Jurkat, Clone E6-1 (cell line): Measurements from ENCODE around the gene MIOS.
A peak's percentile ranks its signal among the peaks of the same experiment; 100 is the strongest.
"Not testable (repeated sequence)": the region's sequence is repeated elsewhere in the genome, so short reads cannot be mapped to it uniquely, and the experiment has no call there.

Source experiments
- DNase-seq: peaks from one replicate; pipeline ENCODE4 v3.0.0-alpha.2; 2011; ENCODE audit warnings: low read depth, low spot score
- H3K4me3 ChIP-seq: 2 replicates; pipeline ENCODE4 v1.5.1; 2011; ENCODE audit warnings: mild to moderate bottlenecking, low read length, control low read depth, moderate library complexity

Gene MIOS

DNA sequence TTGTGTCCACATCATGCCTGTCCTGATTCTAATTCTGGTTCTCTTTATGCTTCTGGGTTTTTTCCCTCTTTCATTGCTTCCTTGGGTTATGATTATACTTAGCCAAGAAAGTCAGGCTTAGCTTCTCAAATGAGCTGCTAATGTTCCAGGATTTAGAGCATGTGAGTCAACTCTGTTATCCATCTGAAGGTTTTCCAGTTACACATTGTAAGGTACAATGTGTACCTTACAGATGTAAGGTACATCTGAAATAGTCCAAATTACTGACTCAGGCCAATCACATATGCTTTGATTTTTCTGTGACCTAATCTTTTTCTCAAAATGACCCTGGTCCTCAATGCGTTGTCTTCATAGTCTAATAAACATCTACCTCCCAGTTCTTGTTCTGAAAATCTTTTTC lies 13.3 kb upstream of the MIOS start:
- DNase-seq = no peak
- H3K4me3 ChIP-seq = no peak overlapping the region

DNA sequence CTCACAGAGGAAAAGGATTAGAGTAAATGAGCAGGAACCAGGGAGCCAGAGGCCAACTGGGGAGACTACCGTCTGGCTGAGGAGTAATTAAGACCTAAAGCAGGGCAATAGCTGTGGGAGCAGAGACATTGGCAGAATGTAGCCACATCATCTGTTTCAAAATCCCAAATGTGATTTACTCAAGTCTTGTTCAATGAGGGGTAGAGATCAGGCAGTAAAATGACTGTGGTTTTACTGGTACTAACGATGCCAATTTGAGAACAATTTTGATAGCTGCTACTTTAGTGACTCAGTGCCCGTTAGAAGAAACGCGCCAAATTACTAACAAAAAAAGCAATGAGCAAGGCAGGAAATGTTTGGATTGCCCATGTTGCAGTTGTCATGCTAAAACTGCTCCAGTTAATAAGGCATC lies 12.7 kb upstream of the MIOS start:
- DNase-seq = no peak
- H3K4me3 ChIP-seq = no peak overlapping the region

DNA sequence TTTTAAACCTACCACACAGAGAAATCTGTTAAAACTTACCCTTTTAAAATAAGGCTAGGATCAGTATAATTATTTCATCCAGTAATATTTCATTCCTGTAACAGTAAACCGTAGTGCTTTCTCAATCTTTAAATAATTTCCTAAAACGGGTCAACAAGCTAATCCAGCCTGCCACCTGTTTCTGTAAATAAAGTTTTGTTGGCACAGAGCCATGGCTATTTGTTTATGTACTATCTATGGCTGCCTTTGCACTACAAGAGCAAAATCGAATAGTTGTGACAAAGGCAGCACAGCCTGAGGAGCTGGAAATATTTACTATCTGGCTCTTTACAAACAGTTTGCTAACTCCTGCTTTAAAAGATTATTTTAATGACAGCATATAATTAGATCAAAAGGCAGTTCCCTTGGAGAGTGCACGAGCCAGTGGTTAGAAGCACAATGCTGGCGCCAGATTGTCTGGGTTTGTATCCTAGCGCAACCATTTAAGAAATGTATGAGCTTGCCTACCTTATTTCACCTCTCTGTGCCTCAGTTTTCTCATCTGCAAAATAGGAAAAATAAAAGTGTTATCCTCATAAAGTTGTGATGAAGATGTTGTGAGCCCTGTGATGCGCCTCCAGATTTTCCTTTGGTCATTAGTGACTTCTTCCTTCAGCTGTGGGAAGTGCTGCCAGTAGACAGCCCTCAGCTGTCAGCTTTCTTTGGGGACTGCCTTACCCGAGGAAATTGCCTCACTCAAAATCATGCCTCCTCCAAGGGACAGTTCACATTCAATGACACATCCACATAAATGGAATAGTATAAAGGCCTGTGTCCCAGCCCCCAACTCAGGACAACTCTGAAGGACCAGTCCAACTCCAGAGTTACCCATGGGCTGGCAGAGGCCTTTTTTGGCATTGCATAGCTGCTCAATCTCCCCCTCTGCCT lies 11.8 kb upstream of the MIOS start:
- no peak overlapping the region for H3K4me3 ChIP-seq
- DNase-seq = no peak

DNA sequence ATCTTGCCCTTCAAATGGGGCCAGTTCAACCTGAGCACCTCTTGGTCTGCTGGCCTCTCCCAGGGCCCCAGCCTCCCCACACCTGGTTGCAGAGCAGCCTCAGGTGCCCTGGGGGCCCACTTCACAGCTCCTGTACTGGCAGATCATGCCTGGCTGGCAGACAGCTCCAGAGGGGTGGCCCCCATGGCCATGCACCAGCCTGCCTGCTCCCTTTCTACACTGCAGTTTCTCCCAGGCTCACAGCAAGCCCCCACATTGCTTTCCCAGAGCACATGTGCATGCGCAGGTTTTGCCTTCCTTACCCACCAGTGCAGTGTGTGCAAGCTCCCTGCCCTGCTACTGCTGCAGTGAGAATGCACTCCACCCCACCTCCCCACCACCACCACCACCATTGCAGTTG lies 9.8 kb upstream of the MIOS start:
- no peak overlapping the region for H3K4me3 ChIP-seq
- DNase-seq = no peak

DNA sequence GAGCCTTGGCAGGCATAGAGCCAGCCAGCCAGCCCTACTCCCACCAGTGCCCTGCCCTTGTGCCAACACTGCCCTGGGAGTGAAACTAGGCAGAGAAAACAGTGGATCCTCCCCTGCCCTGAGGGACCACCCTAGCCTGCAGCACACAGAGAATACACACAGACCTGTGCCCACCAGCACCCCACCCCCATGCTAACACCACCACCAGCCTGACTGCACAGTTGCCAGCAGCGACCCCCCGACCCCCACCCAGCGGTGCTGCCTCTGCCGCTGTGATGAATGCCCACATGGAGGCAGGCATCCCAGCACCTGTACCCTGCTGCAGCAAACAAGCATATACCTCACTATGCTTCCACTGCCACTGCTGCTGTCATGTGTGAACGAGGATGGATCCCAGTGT lies 9.4 kb upstream of the MIOS start:
- no peak for DNase-seq
- H3K4me3 ChIP-seq = no peak overlapping the region

DNA sequence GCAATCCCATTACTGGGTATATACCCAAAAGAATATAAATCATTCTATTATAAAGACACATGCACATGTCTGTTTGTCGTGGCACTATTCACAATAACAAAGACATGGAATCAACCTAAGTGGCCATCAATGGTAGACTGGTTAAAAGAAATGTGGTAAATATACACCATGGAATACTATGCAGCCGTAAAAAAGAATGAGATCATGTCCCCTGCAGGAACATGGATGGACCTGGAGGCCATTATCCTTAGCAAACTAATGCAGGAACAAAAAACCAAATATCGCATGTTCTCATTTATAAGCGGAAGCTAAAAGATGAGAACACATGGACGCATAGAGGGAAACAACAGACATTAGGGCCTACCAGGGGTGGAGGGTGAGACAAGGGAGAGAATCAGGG lies 5.1 kb upstream of the MIOS start:
- DNase-seq = not testable (repeated sequence)

DNA sequence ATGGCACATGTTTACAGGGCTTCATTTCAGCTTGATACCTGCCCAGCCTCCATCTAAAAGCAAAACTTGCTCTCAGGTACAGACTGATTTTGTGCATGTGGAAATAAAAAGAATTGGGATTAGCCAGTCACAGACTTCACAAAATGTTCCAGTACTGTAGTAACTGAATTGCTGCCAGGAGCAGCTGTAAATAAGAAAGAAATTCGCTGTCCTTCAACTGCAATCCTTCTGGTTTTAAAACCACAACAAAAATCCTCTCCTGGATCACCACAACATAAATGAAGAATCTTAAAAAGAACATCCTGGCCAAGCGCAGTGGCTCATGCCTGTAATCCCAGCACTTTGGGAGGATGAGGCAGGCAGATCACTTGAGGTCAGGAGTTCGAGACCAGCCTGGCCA lies 3.9 kb upstream of the MIOS start:
- no peak for DNase-seq
- H3K4me3 ChIP-seq = no peak overlapping the region

More for the DNA sequence above, 5.1 kb upstream of the MIOS start:
- not testable (repeated sequence) for H3K4me3 ChIP-seq

DNA sequence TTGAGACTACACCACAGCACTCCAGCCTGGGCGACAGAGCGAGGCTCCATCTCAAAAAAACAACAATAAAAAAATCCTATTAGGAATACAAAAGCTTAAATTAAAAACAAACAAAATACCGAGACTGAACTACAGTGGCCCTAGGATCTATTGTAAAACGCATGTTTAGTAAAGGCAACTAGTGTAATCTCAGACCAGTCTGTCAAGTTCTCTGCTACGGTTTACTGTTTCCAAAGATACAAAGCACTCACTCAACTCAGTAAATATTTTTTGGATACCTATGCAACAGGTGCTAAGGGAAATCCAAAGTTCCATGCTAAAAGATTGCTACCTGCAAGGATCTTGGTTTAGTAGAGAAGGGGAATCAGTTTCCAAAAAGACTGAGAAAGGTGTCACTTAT lies 3.4 kb upstream of the MIOS start:
- no peak for DNase-seq
- no peak overlapping the region for H3K4me3 ChIP-seq

DNA sequence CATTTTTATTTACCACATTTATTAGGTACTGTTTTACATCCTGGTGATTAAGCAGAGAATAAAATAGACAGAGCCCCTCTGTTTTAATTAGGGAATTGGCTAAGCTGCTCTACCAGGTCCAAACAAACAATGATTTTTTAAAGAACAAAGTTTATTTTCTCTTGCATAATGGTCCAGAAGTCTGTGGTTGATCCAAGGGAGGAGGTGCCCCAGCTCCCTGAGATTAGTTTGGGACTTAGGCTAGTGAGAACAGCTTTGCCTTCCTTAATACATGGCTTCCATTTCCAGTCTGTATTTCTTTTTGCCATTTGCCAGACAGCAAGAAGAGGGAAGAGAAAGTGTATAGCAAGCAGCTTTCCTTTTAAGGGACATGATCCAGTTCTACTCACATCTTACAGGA lies 2.9 kb upstream of the MIOS start:
- H3K4me3 ChIP-seq = no peak overlapping the region

DNA sequence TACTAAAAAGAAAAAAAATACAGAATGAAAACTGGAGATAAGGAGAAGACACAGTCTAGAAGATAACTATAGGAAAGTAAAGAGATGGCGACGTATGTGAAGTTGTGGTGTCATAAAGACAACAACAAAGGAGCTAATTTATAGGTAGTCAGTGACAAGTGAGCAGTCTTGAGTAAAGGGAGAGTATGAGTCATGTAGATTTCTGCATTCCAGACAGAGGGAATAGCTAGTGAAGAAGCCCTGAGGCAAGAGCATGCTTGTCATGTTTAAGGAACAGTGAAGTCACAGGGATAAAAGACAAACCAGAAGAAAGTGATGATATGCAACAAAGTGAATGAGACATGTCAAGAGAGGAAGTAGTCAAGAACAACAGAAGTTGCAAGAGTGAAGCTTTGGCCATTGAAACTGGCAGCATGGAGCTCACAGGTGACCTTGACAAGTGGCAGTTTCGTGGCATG lies 2.3 kb upstream of the MIOS start:
- no peak for DNase-seq
- H3K4me3 ChIP-seq = no peak overlapping the region

More for the DNA sequence above, 2.9 kb upstream of the MIOS start:
- DNase-seq = no peak

DNA sequence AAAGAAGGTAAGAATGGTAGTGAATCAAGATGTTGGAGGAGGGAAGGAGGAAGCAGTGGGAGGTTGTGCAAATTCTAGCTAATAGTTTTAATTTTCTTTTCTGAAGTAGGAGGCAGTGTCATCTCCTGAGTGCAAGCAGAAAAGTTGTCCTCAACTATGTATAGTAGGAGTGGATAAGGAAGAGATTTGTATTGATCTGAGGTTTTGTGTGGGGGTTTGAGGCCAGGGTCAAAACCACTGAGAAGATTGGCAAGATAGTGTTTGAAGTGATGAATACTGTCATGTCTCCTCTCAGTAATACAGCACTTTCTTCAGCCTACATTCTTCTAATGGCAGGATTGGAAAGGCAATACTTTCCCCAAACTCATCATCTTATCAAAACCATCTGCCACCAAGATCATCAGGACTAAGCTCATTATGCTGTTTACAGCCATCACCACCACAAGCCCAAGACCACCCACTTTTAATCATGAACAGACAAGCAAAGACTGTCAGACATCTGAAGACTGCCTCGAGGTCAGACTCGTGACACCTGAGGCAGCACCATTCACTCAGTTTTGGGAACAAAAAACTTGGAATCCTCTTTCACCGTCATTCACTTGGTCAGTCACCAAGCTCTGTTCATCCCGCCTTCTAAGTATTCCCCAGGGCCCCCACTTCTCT lies 1.5 kb upstream of the MIOS start:
- H3K4me3 ChIP-seq = no peak overlapping the region
- no peak for DNase-seq

DNA sequence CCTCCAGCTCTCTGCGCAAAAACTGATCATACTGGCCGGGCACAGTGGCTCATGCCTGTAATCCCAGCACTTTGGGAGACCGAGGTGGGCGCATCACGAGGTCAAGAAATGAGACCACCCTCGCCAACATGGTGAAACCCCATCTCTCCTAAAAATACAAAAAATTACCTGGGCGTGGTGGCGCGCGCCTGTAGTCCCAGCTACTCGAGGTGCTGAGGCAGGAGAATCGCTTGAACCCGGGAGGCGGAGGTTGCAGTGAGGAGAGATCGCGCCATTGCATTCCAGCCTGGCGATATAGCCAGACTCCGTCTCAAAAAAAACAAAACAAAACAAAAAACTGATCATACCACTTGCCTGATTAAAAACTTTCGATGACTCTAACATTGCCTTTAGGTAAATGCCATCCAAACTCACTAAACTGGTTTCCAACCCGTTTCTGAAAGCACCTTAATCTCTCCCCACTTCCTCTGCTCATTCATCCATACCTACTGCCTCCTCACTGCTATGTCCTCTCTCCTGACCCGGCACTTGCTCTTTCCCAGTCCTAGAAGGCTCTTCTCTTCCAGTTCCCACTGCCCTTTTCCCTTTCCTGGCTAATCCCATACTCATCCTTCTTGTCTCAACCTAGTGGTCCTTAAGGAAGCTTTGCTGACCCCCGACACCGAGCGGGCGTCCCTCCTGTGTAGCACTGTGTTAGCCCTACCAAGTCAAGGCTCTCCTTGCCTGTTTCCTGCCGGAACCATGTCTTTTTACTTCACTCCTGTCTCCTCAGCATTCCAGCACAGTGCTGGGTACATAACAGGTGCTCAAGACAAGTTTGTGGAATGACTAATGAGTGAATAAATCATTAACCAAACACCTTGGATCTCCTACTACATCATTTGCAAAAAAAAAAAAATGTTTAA lies 686 bp upstream of the MIOS start:
- peak overlapping the region; percentile 76 for H3K4me3 ChIP-seq
- no peak for DNase-seq

DNA sequence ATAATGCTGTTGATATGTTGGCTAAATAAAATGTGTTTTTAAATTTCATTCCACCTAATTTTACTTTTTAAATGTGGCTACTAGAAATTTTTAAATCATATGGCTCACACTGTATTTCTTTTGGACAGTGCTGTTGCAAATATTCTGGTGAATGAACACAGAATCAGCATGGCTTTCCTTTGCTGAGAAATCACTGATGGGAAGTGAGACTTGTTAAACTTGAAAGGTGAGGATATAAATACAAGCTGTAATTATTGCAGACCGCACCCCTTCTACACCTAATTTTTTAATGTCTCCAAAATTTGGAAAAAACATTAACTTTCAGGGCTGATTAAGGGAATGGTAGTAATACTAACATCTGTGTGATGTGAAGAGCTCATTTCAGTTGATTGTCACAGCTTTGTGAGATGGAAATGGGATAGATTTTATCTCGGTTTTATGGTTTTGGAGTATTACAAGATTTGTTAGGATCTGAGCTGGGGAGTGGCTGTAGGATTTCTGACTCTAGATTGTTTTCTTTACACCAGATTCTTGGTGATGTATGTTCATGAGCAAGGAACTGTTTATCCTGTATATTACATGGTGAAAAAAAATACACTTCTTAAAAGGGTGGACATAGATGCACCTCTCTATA lies 1.3 kb downstream of the MIOS start:
- no peak for DNase-seq
- peak overlapping the region; percentile 76 for H3K4me3 ChIP-seq

DNA sequence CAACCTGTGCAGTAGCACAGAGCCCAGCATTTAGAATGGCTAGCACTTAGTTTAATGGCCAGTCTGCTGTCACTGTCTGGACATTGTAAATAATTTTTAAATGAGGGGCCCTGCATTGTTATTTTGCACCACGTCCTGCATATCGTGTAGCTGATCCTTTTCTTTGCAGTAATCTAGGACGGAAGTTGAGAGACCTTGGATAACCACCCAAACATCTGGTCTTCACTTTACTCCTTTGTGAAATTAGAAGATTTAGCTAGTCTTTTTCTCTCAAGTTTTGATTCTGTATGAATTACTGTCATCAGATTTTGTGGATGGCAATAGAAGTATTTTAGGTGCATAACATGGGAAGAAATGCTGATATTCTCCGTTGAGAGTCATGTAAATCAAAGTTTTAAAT lies 1.9 kb downstream of the MIOS start:
- H3K4me3 ChIP-seq = no peak overlapping the region
- no peak for DNase-seq

DNA sequence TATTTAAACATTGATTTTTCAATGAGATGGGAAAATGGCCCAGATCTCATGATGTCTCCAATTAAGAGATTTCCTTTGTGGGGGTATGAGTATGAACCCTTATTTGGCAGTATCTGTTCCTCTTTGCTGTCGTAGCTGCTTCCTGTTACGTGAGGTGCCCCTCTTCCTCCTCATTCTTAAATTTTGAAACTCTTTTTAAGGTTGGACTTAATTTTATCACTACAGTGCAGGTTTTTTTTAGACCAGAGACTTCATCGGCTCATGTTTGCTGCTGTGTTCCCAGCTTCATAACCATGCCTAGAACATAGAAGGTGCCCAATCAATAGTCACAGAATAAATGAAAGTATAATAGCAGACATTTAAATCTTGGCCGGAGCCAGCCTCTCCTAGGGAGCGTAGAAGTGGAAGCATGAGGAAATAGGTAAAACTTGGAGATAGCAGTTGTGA lies 2.4 kb downstream of the MIOS start:
- peak overlapping the region; percentile 9 for H3K4me3 ChIP-seq
- no peak for DNase-seq

DNA sequence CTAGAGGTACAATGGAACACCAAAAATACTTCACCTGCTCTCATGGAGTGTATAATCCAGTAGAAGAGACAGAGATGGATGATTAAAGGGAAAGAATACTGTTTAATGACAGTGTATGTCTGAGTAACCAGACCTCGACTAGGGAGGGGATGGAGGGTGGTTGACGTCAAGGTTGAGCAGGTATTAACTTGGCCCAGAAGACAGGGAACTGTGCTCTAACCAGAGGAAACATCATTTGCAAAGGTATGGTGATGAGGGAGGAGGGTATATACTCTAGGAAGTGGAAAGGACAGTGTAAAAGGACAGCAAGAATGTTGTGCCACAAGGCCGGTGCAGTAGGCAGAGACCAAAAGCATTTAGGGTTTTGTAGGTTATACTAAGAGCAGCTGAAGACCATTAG lies 2.9 kb downstream of the MIOS start:
- no peak overlapping the region for H3K4me3 ChIP-seq
- no peak for DNase-seq

DNA sequence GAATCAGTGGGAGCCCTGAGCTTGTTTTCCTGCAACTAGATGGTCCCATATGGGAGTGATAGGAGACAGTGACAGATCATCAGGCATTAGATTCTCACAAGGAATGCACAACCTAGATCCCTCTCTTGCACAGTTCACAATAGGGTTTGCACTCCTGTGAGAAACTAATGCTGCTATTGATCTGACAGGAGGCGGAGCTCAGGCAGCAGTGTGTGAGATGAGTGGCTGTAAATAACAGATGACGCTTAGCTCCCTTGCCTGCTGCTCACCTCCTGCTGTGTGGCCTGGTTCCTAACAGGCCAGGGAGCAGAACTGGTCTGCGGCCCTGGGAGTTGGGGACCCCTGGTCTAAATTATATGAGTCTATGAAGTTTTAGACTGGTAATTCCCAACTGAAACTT lies 3.9 kb downstream of the MIOS start:
- DNase-seq = no peak
- no peak overlapping the region for H3K4me3 ChIP-seq

DNA sequence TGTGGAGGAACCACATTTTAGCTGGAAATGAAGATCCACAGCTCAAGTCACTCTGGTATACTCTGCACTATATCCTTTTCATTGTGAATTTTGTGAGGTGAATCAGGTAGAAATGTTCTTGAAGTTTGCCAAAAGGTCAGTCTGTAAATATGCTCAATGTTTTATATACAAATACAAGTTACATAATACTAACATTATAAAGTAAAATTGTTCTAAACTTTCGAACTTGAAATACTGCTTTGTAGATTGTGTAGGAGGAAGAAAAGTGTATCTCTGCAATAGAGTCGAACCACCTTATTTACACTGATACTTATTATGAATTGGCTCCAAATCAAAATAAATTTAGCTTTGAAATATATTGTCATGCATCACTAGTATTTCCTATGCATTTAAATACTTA lies 7.0 kb downstream of the MIOS start:
- no peak overlapping the region for H3K4me3 ChIP-seq
- DNase-seq = no peak

DNA sequence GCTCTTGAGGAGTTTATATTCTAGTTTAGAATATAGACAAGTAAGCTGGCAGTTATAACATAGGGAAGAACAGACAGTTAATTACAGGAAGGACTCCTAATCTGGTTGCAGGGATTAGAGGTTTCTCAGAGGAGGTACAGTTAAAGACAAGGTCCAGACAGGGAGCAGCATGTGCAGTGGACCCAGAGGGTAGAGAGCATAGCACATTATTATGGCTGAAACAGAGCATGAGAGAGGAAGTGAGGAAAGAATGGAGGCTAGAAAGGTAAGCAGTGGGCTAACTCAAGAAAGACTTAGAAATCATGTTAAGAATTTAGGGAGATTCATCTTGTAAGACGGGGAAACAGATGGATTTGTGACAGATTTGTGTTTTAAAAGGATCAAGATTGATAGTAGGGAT lies 9.7 kb downstream of the MIOS start:
- no peak for DNase-seq
- H3K4me3 ChIP-seq = no peak overlapping the region
